Glutamatergic neuron (in vitro differentiated cells): ENCODE measurements around the gene UBN1. TPM values are rescaled to one million over a fixed set of nuclear protein-coding genes. Genes with fewer than 3 reads are reported as not detected.
A peak's percentile ranks its signal among the peaks of the same experiment; 100 is the strongest.

Source experiments
- DNase-seq: peaks from one replicate; pipeline ENCODE4 v3.0.0; 2022
- H3K27ac Mint-ChIP-seq: one replicate; pipeline ENCODE4 v1.8.0; 2020; ENCODE audit warnings: mild to moderate bottlenecking, mixed read lengths, inconsistent platforms; ENCODE audit not compliant: unreplicated experiment
- H3K27me3 Mint-ChIP-seq: one replicate; pipeline ENCODE4 v1.8.0; 2020; ENCODE audit warnings: mild to moderate bottlenecking, moderate library complexity, mixed read lengths, inconsistent platforms; ENCODE audit not compliant: unreplicated experiment
- H3K36me3 Mint-ChIP-seq: one replicate; pipeline ENCODE4 v1.8.0; 2020; ENCODE audit warnings: mild to moderate bottlenecking, mixed read lengths, inconsistent platforms; ENCODE audit not compliant: unreplicated experiment
- H3K4me1 Mint-ChIP-seq: one replicate; pipeline ENCODE4 v1.8.0; 2020; ENCODE audit warnings: mild to moderate bottlenecking, low read depth, mixed read lengths, inconsistent platforms; ENCODE audit not compliant: unreplicated experiment
- H3K4me3 Mint-ChIP-seq: one replicate; pipeline ENCODE4 v1.8.0; 2020; ENCODE audit warnings: mild to moderate bottlenecking, mixed read lengths, inconsistent platforms; ENCODE audit not compliant: unreplicated experiment
- H3K9me3 Mint-ChIP-seq: one replicate; pipeline ENCODE4 v1.8.0; 2020; ENCODE audit warnings: mild to moderate bottlenecking, moderate library complexity, mixed read lengths, inconsistent platforms; ENCODE audit not compliant: unreplicated experiment
- total RNA-seq: library from RNA; stranded (reverse); fragmentation: NEBNext Ultra II Directional; extraction: Animal tissue kit (Norgen Biotek cat#: 25700); gene quantifications from one replicate; pipeline ENCODE4 v1.2.1, GENCODE V29; 2021; ENCODE audit not compliant: unreplicated experiment
- TF ChIP-seq, protein P1 (sequence below): fragments of 200-600 bp; sonication (generic); IDR thresholded peaks from one replicate; pipeline ENCODE4 v1.5.0; 2021; ENCODE audit not compliant: partially characterized antibody, unreplicated experiment

The UBN1 gene
- total RNA-seq, 1 donor from 2014 or later, result 34.3 TPM

DNA sequence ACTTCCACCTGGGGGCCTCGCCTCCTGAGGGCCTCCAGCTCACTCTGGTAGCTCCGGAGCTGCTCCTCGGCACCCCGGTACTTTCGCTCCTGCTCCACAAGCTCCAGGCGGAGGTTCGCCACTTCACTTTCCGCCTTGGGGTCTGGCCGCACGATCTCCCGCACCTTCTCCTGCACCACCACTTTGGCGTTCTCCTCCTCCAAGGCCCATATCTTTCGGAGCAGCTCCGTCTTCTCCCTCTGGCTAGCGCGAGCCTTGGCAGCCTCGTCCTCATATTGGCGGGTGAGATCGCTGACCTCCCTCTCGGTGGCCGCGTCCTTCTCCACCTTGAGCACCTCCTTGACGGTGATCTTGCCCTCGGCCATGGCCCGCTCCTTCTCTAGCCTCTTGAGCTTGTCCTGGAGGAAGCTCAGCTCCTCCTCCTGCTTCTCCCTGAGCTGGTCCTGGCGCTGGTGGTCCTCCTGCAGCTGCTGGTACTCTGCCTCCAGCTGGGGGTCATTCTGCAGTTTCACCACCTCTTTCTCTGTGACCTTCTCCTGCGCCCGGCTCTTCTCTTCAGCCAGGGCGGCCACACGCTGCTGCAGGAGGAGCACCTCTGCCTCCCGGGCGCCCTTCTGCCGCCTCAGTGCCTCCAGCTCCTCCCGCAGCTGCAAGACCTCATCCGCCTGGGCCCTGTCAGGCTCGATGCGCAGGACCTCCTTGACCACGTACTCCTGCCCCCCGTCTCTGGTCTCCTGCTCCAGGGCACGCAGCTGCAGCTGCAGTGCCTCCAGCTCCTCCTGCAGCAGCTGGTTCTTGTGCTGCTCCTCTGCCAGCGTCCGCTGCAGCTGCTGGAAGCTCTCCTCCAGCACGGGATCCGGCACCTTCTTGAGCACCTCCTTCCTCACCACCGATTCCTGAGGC, 37.9 kb downstream of the UBN1 start:
- Mint-ChIP-seq H3K9me3 (peaks cover 14% of the 10 kb centered on the region), H3K4me1 (peaks cover 31% of the 10 kb centered on the region), H3K36me3 (peaks cover 30% of the 10 kb centered on the region), H3K27ac (peak overlapping the region; percentile 82), H3K4me3 (peak overlapping the region; percentile 41), H3K27me3 (peaks cover 3% of the 10 kb centered on the region)
- DNase-seq, result no peak
- TF ChIP-seq, protein P1, sequence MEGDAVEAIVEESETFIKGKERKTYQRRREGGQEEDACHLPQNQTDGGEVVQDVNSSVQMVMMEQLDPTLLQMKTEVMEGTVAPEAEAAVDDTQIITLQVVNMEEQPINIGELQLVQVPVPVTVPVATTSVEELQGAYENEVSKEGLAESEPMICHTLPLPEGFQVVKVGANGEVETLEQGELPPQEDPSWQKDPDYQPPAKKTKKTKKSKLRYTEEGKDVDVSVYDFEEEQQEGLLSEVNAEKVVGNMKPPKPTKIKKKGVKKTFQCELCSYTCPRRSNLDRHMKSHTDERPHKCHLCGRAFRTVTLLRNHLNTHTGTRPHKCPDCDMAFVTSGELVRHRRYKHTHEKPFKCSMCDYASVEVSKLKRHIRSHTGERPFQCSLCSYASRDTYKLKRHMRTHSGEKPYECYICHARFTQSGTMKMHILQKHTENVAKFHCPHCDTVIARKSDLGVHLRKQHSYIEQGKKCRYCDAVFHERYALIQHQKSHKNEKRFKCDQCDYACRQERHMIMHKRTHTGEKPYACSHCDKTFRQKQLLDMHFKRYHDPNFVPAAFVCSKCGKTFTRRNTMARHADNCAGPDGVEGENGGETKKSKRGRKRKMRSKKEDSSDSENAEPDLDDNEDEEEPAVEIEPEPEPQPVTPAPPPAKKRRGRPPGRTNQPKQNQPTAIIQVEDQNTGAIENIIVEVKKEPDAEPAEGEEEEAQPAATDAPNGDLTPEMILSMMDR, result no peak

DNA sequence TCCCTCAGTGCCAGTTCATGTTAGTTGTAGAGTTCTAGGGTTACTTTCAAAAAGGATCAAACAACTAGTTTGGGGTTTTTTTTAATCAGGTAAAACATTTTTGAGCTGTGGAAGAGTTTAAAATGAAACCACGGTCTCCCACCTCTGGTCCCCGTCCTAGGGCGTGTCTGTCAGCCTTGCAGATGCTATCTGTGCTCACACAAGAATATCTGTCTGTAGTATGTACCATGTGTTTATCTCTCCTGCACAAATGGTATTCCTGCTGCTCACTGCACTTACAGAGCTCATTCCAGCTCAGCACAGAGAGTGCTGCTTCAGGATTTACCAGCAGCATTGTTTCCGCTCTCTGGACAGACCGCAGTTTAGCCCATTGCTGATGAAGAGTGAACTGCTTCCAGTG, 38.9 kb downstream of the UBN1 start:
- H3K9me3 Mint-ChIP-seq, result peaks cover 14% of the 10 kb centered on the region
- peaks cover 30% of the 10 kb centered on the region for H3K36me3 Mint-ChIP-seq
- peaks cover 3% of the 10 kb centered on the region for H3K27me3 Mint-ChIP-seq
- peak overlapping the region; percentile 82 for H3K27ac Mint-ChIP-seq
- peak overlapping the region; percentile 41 for H3K4me3 Mint-ChIP-seq
- peaks cover 34% of the 10 kb centered on the region for H3K4me1 Mint-ChIP-seq
- no peak for DNase-seq
- TF ChIP-seq, protein P1, result no peak

DNA sequence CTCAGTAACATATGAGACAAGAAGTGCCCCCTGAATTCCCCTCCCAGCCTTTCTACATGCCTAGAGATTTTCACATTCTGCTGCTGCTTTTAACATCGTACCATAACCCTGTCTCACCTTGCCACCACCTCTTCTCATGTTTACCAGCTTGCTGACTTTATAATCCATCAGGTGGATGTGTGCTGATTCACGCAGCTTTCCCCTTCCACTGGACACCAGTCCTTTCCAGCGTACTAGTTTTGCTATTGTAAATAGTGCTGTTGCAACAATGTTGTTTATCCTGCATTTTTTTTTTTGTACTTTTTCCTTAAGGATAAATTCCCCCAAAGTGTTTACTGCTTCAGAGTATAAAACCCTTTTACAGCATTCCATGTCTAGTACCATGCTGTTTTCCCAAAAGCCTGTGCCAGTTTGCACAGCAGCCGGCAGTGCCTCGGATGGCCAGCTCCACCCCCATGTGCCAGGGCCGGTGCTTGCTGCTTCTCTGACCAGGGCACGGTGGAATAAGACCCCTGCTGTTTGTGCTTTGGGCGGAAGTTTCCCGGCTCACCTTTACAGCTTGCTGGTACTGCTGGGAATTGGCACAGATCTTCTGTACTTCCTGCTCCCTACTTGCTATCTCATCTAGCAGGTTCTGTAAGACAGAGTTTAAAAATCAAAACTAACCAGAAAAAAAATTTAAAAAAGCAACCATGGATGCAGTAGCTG, 41.3 kb downstream of the UBN1 start:
- H3K36me3 Mint-ChIP-seq, result peaks cover 24% of the 10 kb centered on the region
- TF ChIP-seq, protein P1, result no peak

DNA sequence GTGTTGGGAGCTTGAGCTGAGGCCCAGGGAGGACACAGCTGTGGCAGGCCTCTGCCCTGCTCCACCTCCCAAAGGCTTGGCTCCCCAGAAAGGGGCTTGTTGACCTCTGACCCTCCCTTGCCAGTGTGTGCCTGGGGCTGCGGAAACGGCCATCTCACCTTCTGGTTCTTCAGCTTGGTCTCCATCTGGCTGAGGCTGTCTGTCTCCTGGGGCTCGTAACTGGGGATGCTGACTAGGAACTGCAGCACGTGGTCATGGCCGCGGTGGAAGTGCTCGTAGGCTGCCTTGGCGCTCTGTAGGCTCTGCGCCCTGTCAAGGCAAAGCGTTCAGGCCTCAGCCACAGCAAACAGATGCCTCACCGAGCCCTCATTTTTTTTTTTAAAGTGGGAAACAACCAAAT, 42.7 kb downstream of the UBN1 start:
- Mint-ChIP-seq H3K27ac (peak overlapping the region; percentile 77), H3K36me3 (peaks cover 11% of the 10 kb centered on the region)
- DNase-seq, result peak; percentile 77

More for the DNA sequence above, 41.3 kb downstream of the UBN1 start:
- no peak for DNase-seq
- H3K27ac Mint-ChIP-seq, result peak overlapping the region; percentile 81
- peaks cover 3% of the 10 kb centered on the region for H3K27me3 Mint-ChIP-seq
- H3K4me1 Mint-ChIP-seq, result peaks cover 32% of the 10 kb centered on the region
- H3K4me3 Mint-ChIP-seq, result no peak overlapping the region
- H3K9me3 Mint-ChIP-seq, result peaks cover 9% of the 10 kb centered on the region

More for the DNA sequence above, 42.7 kb downstream of the UBN1 start:
- Mint-ChIP-seq H3K4me1 (peaks cover 32% of the 10 kb centered on the region), H3K4me3 (peak overlapping the region; percentile 25), H3K9me3 (peaks cover 11% of the 10 kb centered on the region), H3K27me3 (peaks cover 3% of the 10 kb centered on the region)
- TF ChIP-seq, protein P1, result no peak
